Mesenchymal stem cell (in vitro differentiated cells and primary cell): Measurements from ENCODE around the gene CDHR5.
A peak's percentile ranks its signal among the peaks of the same experiment; 100 is the strongest.

ENCODE experiments used
- DNase-seq: peaks from one replicate; pipeline ENCODE4 v3.0.0-alpha.2; 2013
- H2AFZ ChIP-seq: one replicate; pipeline ENCODE4 v1.6.1; 2013; ENCODE audit warnings: low read depth, mild to moderate bottlenecking, control low read depth, inconsistent platforms, low read length, moderate library complexity
- H2AK5ac ChIP-seq: 2 replicates; pipeline ENCODE4 v1.6.1; 2013; ENCODE audit warnings: low read length, moderate library complexity, mild to moderate bottlenecking, inconsistent platforms; ENCODE audit not compliant: severe bottlenecking
- H2BK120ac ChIP-seq: one replicate; pipeline ENCODE4 v1.6.1; 2013; ENCODE audit warnings: low read depth, mild to moderate bottlenecking, inconsistent platforms, low read length, moderate library complexity
- H2BK12ac ChIP-seq, 2 experiments: one replicate each; pipeline ENCODE4 v1.6.1; 2013; ENCODE audit warnings: inconsistent platforms in 2 of 2, low read length in 2 of 2, mild to moderate bottlenecking in 2 of 2, moderate library complexity in 2 of 2, control low read depth in 1 of 2
- H2BK15ac ChIP-seq: one replicate; pipeline ENCODE4 v1.6.1; 2013; ENCODE audit warnings: mild to moderate bottlenecking, low read depth, inconsistent platforms; ENCODE audit not compliant: poor library complexity, severe bottlenecking
- H2BK5ac ChIP-seq: 2 replicates; pipeline ENCODE4 v1.6.1; 2013; ENCODE audit warnings: low read depth, mild to moderate bottlenecking, low read length, control low read depth, inconsistent platforms; ENCODE audit not compliant: poor library complexity, severe bottlenecking
- H3K14ac ChIP-seq, 2 experiments: one replicate each; pipeline ENCODE4 v1.6.1; 2013; ENCODE audit warnings: inconsistent platforms in 2 of 2, low read length in 2 of 2, control low read depth in 1 of 2, mild to moderate bottlenecking in 1 of 2, moderate library complexity in 1 of 2
- H3K18ac ChIP-seq, 2 experiments: one replicate each; pipeline ENCODE4 v1.6.1; 2013; ENCODE audit warnings: inconsistent platforms in 2 of 2, low read length in 2 of 2, control low read depth in 1 of 2, low read depth in 1 of 2, mild to moderate bottlenecking in 1 of 2
- H3K23ac ChIP-seq, 2 experiments: one replicate each; pipeline ENCODE4 v1.6.1; 2013; ENCODE audit warnings: inconsistent platforms in 2 of 2, low read length in 2 of 2, mild to moderate bottlenecking in 2 of 2, moderate library complexity in 2 of 2, control low read depth in 1 of 2
- H3K27ac ChIP-seq: 2 replicates; pipeline ENCODE4 v1.5.1; 2013; ENCODE audit warnings: mild to moderate bottlenecking, moderate library complexity, low read length, control low read depth, inconsistent platforms; ENCODE audit not compliant: poor library complexity, severe bottlenecking
- H3K27me3 ChIP-seq, 2 experiments: 2 replicates each; pipeline versions ENCODE4 v1.6.1 to v1.7.0; 2013; ENCODE audit warnings: low read length in 2 of 2, mild to moderate bottlenecking in 2 of 2, moderate library complexity in 2 of 2, control low read depth in 1 of 2, inconsistent platforms in 1 of 2; ENCODE audit not compliant: control insufficient read depth in 1 of 2, insufficient read depth in 1 of 2
- H3K36me3 ChIP-seq, 2 experiments: 2 replicates each; pipeline versions ENCODE4 v1.6.1 to v1.7.0; 2013; ENCODE audit warnings: low read length in 2 of 2, control low read depth in 1 of 2, inconsistent platforms in 1 of 2, low read depth in 1 of 2, mild to moderate bottlenecking in 1 of 2; ENCODE audit not compliant: insufficient read depth in 2 of 2, control insufficient read depth in 1 of 2
- H3K4ac ChIP-seq, 2 experiments: one replicate each; pipeline ENCODE4 v1.6.1; 2013; ENCODE audit warnings: inconsistent platforms in 2 of 2, low read length in 2 of 2, mild to moderate bottlenecking in 2 of 2, moderate library complexity in 2 of 2, control low read depth in 1 of 2, low read depth in 1 of 2
- H3K4me1 ChIP-seq: 2 replicates; pipeline ENCODE4 v1.6.1; 2013; ENCODE audit warnings: low read depth, low read length, control low read depth; ENCODE audit not compliant: control insufficient read depth, insufficient read depth
- H3K4me2 ChIP-seq: 2 replicates; pipeline ENCODE4 v1.6.1; 2013; ENCODE audit warnings: low read length, mild to moderate bottlenecking, inconsistent platforms; ENCODE audit not compliant: poor library complexity, severe bottlenecking
- H3K4me3 ChIP-seq, 2 experiments: 2 replicates each; pipeline versions ENCODE4 v1.5.1 to v1.7.0; 2013; ENCODE audit warnings: low read length in 2 of 2, mild to moderate bottlenecking in 2 of 2, control low read depth in 1 of 2, low read depth in 1 of 2; ENCODE audit not compliant: insufficient read depth in 1 of 2
- H3K79me1 ChIP-seq: replicated peaks from 2 replicates; pipeline ENCODE4 v1.6.1; 2013; ENCODE audit warnings: mild to moderate bottlenecking, control low read depth, low read length, inconsistent platforms; ENCODE audit not compliant: poor library complexity, severe bottlenecking
- H3K9ac ChIP-seq: 2 replicates; pipeline ENCODE4 v1.7.0; 2013; ENCODE audit warnings: mild to moderate bottlenecking, low read length, moderate library complexity
- H3K9me3 ChIP-seq: 2 replicates; pipeline ENCODE4 v1.7.0; 2013; ENCODE audit warnings: mild to moderate bottlenecking, low read length; ENCODE audit not compliant: control insufficient read depth
- H4K8ac ChIP-seq: one replicate; pipeline ENCODE4 v1.6.1; 2013; ENCODE audit warnings: inconsistent platforms, mild to moderate bottlenecking, low read length, moderate library complexity
- H4K91ac ChIP-seq: one replicate; pipeline ENCODE4 v1.6.1; 2013; ENCODE audit warnings: mild to moderate bottlenecking, low read length, inconsistent platforms
- WGBS: methylation state at CpG from one replicate; pipeline ENCODE4 v1.1.7; 2013; ENCODE audit warnings: mixed read lengths; 5-methylcytosine and 5-hydroxymethylcytosine counted together

CDHR5 gene

GRCh38 chr11:627308-627576 is 2.5 kb upstream of the CDHR5 start:
- H3K4me2 ChIP-seq: no peak overlapping the region
- H3K27ac ChIP-seq: no peak overlapping the region
- DNase-seq: no peak
- no peak overlapping the region for H3K23ac ChIP-seq
- no peak overlapping the region for H3K14ac ChIP-seq
- no peak overlapping the region for H2BK120ac ChIP-seq
- no peak overlapping the region for H2BK5ac ChIP-seq
- no peak overlapping the region for H2BK15ac ChIP-seq
- H2AK5ac ChIP-seq: no peak overlapping the region
- H3K18ac ChIP-seq: no peak overlapping the region
- H3K4me3 ChIP-seq: no peak overlapping the region
- H3K9ac ChIP-seq: no peak overlapping the region
- WGBS: 84% methylated on average over 4 of the region's 28 CpGs
- no peak overlapping the region for H3K4ac ChIP-seq
- peaks cover 0 to 32% of the 10 kb centered on the region in 2 experiments for H3K36me3 ChIP-seq
- H3K9me3 ChIP-seq: no peaks in the 10 kb centered on the region
- peaks cover 2% of the 10 kb centered on the region for H3K79me1 ChIP-seq
- H4K8ac ChIP-seq: no peak overlapping the region
- peaks cover 23% of the 10 kb centered on the region for H3K4me1 ChIP-seq
- no peak overlapping the region for H4K91ac ChIP-seq
- no peak overlapping the region for H2BK12ac ChIP-seq
- no peak overlapping the region for H2AFZ ChIP-seq
- H3K27me3 ChIP-seq: peaks cover 18% of the 10 kb centered on the region in 2 experiments

GRCh38 chr11:626475-627307 is 1.9 kb upstream of the CDHR5 start, which contains the start of gene SCT:
SCT (minus strand) TSS chr11:627181; CDS start chr11:627143, 38 bp downstream.
- no peak within 1 kb of the TSS for H3K4ac ChIP-seq
- no peak within 1 kb of the TSS for H2BK15ac ChIP-seq
- H3K36me3 ChIP-seq: peaks cover 0 to 36% of the 10 kb centered on the region in 2 experiments
- H3K4me2 ChIP-seq: no peak within 1 kb of the TSS
- no peak within 1 kb of the TSS for H3K4me3 ChIP-seq
- H2BK5ac ChIP-seq: no peak within 1 kb of the TSS
- H3K9me3 ChIP-seq: no peaks in the 10 kb centered on the region
- H3K18ac ChIP-seq: peak within 1 kb of the TSS in 1 of 2 experiments; percentile 21
- no peak within 1 kb of the TSS for H2BK12ac ChIP-seq
- H3K27ac ChIP-seq: no peak within 1 kb of the TSS
- H3K79me1 ChIP-seq: peaks cover 2% of the 10 kb centered on the region
- peak within 1 kb of the TSS; percentile 25 for H4K91ac ChIP-seq
- no peak within 1 kb of the TSS for H3K14ac ChIP-seq
- no peak within 1 kb of the TSS for H4K8ac ChIP-seq
- peak within 1 kb of the TSS; percentile 56 for H2AK5ac ChIP-seq
- H3K4me1 ChIP-seq: peaks cover 23% of the 10 kb centered on the region
- H3K23ac ChIP-seq: peak within 1 kb of the TSS in 1 of 2 experiments; percentile 59
- H2AFZ ChIP-seq: no peak within 1 kb of the TSS
- no peak within 1 kb of the TSS for H2BK120ac ChIP-seq
- H3K27me3 ChIP-seq: peaks cover 18% of the 10 kb centered on the region in 2 experiments
- H3K9ac ChIP-seq: no peak within 1 kb of the TSS
- 36% methylated on average over 28 of the region's 72 CpGs for WGBS
- DNase-seq: no peak

- Histone ChIP-seq H2BK15ac (no peak overlapping the region), H4K91ac (peak overlapping the region; percentile 20), H3K9me3 (no peaks in the 10 kb centered on the region), H3K9ac (no peak overlapping the region), H3K36me3 (peaks cover 0 to 46% of the 10 kb centered on the region in 2 experiments), H3K23ac (no peak overlapping the region), H2BK5ac (no peak overlapping the region), H3K18ac (no peak overlapping the region), H3K14ac (no peak overlapping the region), H3K27me3 (peaks cover 18% of the 10 kb centered on the region in 2 experiments), H3K27ac (no peak overlapping the region), H3K4me3 (no peak overlapping the region), H2BK12ac (no peak overlapping the region), H2AK5ac (no peak overlapping the region), H2BK120ac (no peak overlapping the region), H3K4me2 (no peak overlapping the region), H3K4me1 (peaks cover 27% of the 10 kb centered on the region), H3K79me1 (peaks cover 2% of the 10 kb centered on the region), H4K8ac (no peak overlapping the region), H2AFZ (no peak overlapping the region), H3K4ac (no peak overlapping the region)
- no peak for DNase-seq
- WGBS: 86% methylated on average over 20 of the region's 22 CpGs
Observed at GRCh38 chr11:625636-626268, 997 bp upstream of the CDHR5 start.

- Histone ChIP-seq H2BK15ac (no peak overlapping the region), H3K4me3 (no peak overlapping the region), H3K36me3 (peaks cover 0 to 58% of the 10 kb centered on the region in 2 experiments), H3K23ac (no peak overlapping the region), H3K18ac (no peak overlapping the region), H2BK12ac (no peak overlapping the region), H4K91ac (no peak overlapping the region), H3K4ac (no peak overlapping the region), H2BK5ac (no peak overlapping the region), H3K4me2 (no peak overlapping the region), H3K14ac (no peak overlapping the region), H3K27me3 (peaks cover 18% of the 10 kb centered on the region in 2 experiments), H3K79me1 (peaks cover 7% of the 10 kb centered on the region), H3K9me3 (no peaks in the 10 kb centered on the region), H3K9ac (no peak overlapping the region), H2AK5ac (no peak overlapping the region), H2AFZ (no peak overlapping the region), H3K27ac (no peak overlapping the region), H2BK120ac (no peak overlapping the region), H3K4me1 (peaks cover 25% of the 10 kb centered on the region), H4K8ac (no peak overlapping the region)
- 91% methylated on average over 25 of the region's 25 CpGs for WGBS
- DNase-seq: no peak
Observed at GRCh38 chr11:623999-624704, 603 bp downstream of the CDHR5 start.
